GM19372 (cell line): ENCODE results near the gene OR5T3.
"Not testable (repeated sequence)": the region's sequence is repeated elsewhere in the genome, so short reads cannot be mapped to it uniquely, and the experiment has no call there.

ENCODE experiments used
- ATAC-seq: cut with Tn5 transposase; IDR thresholded peaks from one replicate; pipeline ENCODE4 v1.9.1; 2021; ENCODE audit warnings: mild to moderate bottlenecking, low read depth, moderate library complexity; ENCODE audit not compliant: unreplicated experiment

OR5T3 gene

GRCh38 chr11:56251954-56252353, at the start of gene OR5T3:
Gene OR5T3, plus strand, starts transcription at chr11:56252254. Its CDS starts 0 bp downstream, at chr11:56252254.
- no peak for ATAC-seq

- ATAC-seq = no peak
Measured at GRCh38 chr11:56207790-56208189, 44.3 kb upstream of the OR5T3 start.

- ATAC-seq = no peak
Measured at GRCh38 chr11:56214537-56214936, 37.5 kb upstream of the OR5T3 start.

DNA sequence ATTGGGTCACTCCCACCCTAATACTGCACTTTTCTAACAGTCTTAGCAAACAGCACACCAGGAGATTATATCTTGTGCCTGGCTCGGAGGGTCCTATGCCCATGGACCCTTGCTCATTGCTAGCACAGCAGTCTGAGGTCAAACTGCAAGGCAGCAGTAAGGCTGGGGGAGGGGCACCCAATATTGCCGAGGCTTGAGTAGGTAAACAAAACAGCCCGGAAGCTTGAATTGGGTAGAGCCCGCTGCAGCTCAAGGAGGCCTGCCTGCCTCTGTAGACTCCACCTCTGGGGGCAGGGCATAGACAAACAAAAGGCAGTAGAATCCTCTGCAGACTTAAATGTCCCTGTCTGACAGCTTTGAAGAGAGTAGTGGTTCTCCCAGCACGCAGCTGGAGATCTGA, 32.3 kb upstream of the OR5T3 start:
- not testable (repeated sequence) for ATAC-seq

GRCh38 chr11:56234155-56234554, 17.9 kb upstream of the OR5T3 start, which contains the start of gene OR5T2:
Gene OR5T2, minus strand, starts transcription at chr11:56234255. Its CDS starts 1,193 bp downstream, at chr11:56233062.
- no peak for ATAC-seq

DNA sequence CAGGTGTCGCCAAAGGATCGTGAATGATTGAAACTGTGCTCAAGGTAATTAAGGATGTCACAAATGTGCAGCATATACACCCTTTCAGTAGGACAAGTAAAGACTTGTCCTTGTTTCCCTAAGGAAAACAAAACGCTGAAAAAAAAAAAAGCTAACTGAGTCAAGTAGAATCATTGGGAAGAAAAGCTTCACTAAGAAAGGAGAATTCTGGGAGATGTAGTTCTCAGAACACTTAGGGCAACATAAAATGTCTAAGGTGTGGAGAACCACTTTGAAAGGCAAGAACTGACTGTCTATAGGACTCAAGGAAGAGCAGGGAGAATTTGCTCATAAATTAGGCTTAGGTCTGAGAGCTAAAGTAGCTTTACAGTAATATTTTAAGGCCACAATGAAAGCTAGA, 19.0 kb downstream of the OR5T3 start:
- no peak for ATAC-seq

DNA sequence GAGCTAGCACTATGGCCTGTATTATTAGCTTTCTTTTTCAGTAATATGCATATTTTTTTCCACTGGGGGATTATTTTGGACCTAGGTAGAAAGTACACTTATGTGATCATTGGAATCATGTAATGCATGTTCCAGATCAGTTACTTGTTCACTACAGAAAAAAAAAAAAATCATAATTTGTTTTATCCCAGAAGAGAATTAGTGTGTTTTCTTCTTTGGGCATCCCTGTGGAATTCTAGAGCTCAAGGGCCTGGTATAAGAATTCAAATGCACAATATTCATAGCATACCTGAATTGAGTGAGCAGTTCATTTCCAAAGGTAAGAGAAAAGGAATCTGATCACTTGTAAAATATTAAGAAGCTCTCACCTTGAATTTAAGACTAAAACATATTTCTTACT, 21.8 kb downstream of the OR5T3 start, which contains the start of gene OR5T1:
TSS of gene OR5T1 (plus strand) at position 301 of the 400 bp plus-strand sequence. CDS start 1,485 bp downstream, outside the sequence.
- ATAC-seq = no peak

- no peak for ATAC-seq
Measured at GRCh38 chr11:56292154-56292553, 40.1 kb downstream of the OR5T3 start, which contains the start of gene OR8H1. Gene OR8H1, minus strand, starts transcription at chr11:56292254. Its CDS starts 1,192 bp downstream, at chr11:56291062.

- ATAC-seq = no peak
Measured at GRCh38 chr11:56296898-56297297, 44.8 kb downstream of the OR5T3 start.
